CD4-positive, alpha-beta T cell treated with Interleukin-4 for 1 hour (primary cell): ENCODE measurements around the gene RACK1.
A peak's percentile ranks its signal among the peaks of the same experiment; 100 is the strongest.

Experiments
- DNase-seq, 2 donors: peaks; one replicate each; pipeline ENCODE4 v3.0.0-alpha.2; 2020 to 2022

The RACK1 gene

GRCh38 chr5:181259283-181259682, 15.6 kb upstream of the RACK1 start:
- no peak for DNase-seq

GRCh38 chr5:181258576-181258975, 14.9 kb upstream of the RACK1 start:
- DNase-seq: no peak

DNA sequence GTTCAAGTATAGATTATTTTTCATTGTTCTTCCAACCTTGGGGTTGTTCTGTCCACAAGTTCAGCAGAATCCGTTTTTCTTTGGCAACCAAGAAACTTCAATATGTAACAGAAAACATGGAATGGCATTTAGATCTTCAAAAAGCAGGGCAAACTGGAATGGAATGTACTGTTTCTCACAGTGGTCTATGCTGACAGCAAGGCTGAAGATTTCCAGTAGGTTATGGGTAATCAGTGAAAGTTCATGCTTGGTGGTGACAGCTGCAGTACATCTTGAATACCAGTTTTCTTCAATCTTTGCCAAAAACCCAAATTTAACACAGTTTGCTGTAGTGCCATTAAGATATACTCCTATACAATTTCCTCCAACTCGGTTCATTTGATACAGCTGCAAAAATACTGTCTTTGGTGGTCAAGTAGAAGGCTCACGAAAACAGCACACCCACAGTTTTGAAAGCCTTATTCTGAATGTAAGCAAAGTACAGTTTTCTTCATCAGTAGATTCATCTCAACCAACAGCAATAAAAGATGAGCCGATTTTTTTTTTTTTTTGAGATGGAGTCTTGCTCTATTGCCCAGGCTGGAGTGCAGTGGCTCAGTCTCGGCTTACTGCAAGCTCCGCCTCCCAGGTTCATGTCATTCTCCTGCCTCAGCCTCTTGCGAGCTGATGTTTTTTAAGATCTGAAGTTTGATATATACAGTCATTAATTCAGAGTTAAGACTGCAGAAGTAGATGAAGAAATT, 12.3 kb upstream of the RACK1 start:
- DNase-seq: no peak

GRCh38 chr5:181255276-181255675, 11.6 kb upstream of the RACK1 start:
- no peak for DNase-seq

- DNase-seq: no peak
These were observed 4.6 kb upstream of the RACK1 start for GRCh38 chr5:181248277-181248676.

- peak; percentile 68 to 70 for DNase-seq
These were observed 2.8 kb upstream of the RACK1 start for GRCh38 chr5:181246276-181247049.

DNA sequence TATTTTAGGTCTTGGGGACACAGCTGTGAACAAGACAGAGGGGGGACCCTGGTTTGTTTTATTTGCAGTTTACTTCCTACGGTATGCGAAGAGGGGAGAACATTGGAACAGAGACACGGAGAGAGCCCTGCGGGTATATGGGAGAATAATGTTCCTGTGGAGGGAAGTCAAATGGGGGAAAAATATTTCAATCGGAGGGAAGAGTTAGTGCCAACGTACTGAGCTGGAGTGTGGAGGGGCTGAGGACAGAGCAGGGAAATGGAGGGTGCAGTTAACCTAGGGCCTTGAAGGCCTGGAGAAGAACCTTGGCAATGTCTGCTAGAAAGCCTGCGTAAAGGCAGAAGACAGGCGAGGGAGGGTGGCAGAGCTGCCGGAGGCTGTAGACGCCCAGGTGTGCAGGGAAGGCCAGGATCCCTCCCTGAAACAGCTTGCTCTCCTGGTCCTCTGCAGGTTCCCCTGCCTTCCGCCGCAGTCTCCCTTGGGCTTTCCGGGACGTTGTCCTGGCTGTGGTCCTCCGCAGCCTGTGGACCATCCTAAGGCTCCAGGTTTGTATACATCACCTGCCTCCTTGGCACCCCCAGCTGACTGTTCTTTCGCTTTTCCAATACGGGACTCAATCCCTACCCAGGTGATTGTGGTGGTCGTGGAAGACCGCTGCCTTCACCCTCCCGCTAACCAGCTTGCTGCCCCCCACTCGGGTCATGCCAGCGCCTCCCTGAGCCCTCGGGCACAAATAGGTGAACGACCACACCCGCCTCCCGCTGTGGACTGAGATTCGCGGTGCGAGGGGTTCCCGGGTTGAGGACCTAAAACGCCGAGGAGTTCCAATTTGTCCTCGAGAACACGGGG, 1.9 kb upstream of the RACK1 start:
- DNase-seq: no peak

GRCh38 chr5:181243018-181243563, 615 bp downstream of the RACK1 start:
- DNase-seq: peak in 1 of 2 donors; percentile 29

DNA sequence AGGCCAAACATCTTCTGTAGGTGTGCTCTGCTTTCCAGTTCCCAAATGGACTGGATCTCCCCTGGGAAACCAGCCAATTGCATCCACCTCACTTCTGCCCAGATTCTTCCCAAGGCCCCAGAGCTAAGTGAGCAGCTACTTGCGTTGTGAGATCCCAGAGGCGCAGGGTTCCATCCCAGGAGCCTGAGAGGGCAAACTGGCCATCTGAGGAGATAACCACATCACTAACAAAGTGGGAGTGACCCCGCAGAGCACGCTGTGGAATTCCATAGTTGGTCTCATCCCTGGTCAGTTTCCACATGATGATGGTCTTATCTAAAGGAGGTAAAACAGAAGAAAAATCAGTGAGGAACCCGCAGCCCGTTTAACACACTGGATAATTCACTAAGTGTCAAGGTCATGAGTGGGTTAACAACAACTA, 1.7 kb downstream of the RACK1 start:
- no peak for DNase-seq

DNA sequence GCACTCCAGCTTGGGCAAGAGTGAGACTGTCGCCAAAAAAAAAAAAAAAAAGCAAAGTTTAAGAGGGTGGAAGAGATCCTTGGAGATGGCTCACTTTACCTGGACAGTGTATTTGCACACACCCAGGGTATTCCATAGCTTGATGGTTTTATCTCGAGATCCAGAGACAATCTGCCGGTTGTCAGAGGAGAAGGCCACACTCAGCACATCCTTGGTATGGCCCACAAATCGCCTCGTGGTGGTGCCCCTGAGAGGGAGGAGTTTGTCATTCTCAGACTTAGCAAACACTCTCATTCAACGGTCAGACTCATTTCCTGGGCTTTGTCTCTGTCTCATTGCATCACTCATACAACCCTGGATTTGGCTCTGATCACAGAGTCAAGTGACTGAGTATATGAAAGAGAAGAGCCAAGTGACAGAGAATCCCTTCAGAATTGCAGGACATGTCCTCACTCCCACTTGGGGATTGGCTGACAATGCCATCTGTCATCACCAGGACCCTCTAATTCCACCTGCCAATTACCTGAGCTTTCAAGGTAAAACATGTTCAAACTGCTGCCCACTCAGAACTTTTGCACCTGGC, 2.2 kb downstream of the RACK1 start:
- DNase-seq: peak; percentile 45 to 51

- DNase-seq: no peak
These were observed 4.5 kb downstream of the RACK1 start for GRCh38 chr5:181239062-181239663.

GRCh38 chr5:181237729-181238385, 5.8 kb downstream of the RACK1 start:
- DNase-seq: no peak

DNA sequence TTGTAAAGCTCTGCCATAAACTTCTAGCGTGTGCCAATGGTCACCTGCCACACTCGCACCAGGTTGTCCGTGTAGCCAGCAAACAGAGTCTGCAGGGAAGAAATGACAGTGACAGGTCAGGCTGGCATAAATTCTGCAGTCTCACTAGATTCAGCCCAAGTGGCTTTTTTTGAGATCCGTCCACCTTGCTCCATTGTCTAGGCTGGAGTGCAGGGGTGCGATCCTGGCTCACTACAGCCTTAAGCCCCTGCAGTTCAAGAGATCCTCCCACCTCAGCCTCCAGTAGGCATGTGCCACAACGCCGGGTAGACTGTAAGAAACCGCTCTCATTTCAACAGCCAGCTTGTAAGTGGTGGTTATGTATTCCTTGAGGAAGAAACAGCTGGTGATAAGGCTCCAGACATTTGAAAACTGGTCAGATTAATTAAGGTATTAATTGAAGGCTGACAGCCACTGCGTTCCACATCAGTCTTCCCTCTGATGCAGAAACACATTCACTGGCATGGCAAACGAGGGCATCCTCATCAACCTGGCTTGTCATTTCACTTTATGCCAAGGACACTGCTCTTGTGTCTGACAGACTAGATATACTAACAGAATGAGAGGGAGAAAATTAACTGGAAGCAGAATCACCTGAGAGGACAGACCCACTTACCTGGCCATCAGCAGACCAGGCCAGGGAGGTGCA, 6.6 kb downstream of the RACK1 start:
- no peak for DNase-seq

GRCh38 chr5:181236471-181236870, 7.2 kb downstream of the RACK1 start:
- no peak for DNase-seq

DNA sequence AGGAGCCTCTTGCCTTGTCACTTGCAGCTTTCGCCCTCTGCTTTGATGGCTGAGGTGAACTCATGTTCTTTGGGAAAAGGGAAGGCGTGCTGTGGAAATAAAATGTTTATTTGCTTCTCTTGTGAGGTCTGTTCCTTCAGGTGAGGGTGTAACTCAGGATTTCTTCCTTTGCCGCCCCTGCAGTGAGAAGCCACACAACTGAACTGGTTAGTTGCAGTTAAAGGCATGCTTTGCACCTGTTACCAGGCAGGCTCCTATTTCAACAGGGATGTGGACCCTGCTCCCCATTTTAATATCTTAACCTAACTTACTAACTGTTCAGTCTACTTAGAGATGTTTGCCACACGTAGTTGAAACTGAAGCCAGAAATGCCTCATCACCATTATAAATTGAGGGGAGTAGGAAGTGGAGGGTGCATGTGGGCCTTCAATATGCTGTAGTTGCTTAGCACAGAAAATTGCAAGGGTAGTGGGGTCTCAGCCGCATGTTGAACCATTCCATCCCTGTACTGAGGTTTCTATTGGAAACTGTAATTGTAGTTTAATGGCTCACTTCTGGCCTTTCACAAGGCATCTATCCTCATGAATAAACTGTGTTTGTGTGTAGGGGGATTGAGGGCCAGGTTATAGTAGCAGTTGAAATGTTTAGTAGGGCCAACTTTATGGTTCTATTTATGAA, 7.9 kb downstream of the RACK1 start:
- no peak for DNase-seq

DNA sequence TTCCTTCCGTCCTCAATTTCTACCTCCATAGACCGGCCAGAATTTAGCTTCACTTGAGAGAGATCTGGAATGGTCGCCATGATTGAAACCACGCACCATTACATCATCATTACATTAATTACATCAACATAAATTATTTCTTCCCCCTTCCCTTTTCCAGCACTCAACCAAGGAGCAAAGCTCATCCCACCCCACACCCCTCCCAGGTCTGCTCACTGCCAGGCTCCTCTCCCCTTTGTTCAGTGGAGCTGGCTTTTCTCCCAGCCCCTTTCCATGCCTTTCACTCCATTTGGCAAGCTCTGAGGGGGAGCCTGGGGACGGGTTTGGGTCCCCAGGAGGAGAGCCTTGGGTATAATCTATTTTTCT, 8.4 kb downstream of the RACK1 start:
- no peak for DNase-seq

DNA sequence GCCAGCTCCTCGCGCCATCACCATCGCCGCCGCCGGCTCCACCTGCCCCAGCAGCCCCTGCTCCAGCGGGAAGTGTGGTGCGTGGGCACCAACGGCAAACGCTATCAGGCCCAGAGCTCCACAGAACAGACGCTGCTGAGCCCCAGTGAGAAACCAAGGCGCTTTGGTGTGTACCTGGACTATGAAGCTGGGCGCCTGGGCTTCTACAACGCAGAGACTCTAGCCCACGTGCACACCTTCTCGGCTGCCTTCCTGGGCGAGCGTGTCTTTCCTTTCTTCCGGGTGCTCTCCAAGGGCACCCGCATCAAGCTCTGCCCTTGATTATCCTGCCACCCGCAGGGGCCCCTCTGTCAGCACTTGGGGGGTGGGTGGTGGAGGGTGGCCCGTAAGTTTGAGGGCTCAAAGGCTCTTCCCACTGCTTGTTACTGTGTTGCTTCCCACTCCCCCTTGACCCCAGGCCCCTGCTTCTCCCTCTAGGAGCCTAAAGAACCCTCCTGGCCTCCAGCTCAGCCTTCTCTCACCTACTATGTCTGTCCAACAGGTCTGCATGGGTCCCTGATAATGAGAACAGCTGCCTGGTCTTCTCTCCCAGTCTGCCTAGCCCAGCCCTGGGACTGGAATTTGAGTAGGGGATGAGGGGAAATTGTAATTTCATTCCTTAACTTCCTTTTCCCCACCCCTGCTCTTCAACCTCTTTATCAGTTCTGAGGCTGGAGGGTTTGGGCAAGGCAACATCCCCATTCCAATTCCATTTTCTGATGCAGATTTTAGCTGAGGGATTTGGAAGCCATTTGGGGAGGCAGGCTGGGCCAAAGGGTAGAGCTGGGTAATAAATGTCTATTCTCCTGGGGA, 9.0 kb downstream of the RACK1 start:
- DNase-seq: no peak

- no peak for DNase-seq
These were observed 9.8 kb downstream of the RACK1 start for GRCh38 chr5:181233801-181234454.
